GM06990 (cell line): ENCODE data around the gene CYCS.
A peak's percentile ranks its signal among the peaks of the same experiment; 100 is the strongest.

Source experiments
- DNase-seq: peaks from one replicate; pipeline ENCODE4 v3.0.0-alpha.2; 2011; ENCODE audit not compliant: insufficient read length; ENCODE audit errors: extremely low read depth
- H3K27me3 ChIP-seq: replicated peaks from 2 replicates; pipeline ENCODE4 v1.6.0; 2011; ENCODE audit warnings: low read length; ENCODE audit not compliant: control insufficient read depth, insufficient read depth
- H3K36me3 ChIP-seq: 2 replicates; pipeline ENCODE4 v1.5.1; 2011; ENCODE audit warnings: low read length; ENCODE audit not compliant: control insufficient read depth, insufficient read depth
- H3K4me3 ChIP-seq: replicated peaks from 2 replicates; pipeline ENCODE4 v1.5.1; 2011; ENCODE audit warnings: low read depth, mild to moderate bottlenecking, control low read depth, low read length
- CTCF ChIP-seq: IDR thresholded peaks from 2 replicates; pipeline ENCODE4 v1.5.1; 2011; ENCODE audit warnings: low read length, control low read depth, mild to moderate bottlenecking, inconsistent platforms; ENCODE audit not compliant: insufficient read depth, poor library complexity, severe bottlenecking

Gene CYCS

GRCh38 chr7:25125137-25125946 is at the start of gene CYCS:
CYCS (minus strand) TSS chr7:25125260; CDS start chr7:25124119, 1,141 bp downstream.
- TF ChIP-seq CTCF: no peak
- DNase-seq: peak; percentile 100
- peaks cover 8% of the 10 kb centered on the region for H3K36me3 ChIP-seq
- H3K4me3 ChIP-seq: peak within 1 kb of the TSS; percentile 97
- no peaks in the 10 kb centered on the region for H3K27me3 ChIP-seq

- DNase-seq: no peak
- Histone ChIP-seq H3K36me3 (no peaks in the 10 kb centered on the region), H3K27me3 (no peaks in the 10 kb centered on the region), H3K4me3 (no peak overlapping the region)
- no peak for TF ChIP-seq CTCF
These were observed 48.1 kb upstream of the CYCS start for GRCh38 chr7:25173184-25173583.

GRCh38 chr7:25171516-25171915 is 46.5 kb upstream of the CYCS start:
- TF ChIP-seq CTCF: no peak
- DNase-seq: no peak

GRCh38 chr7:25171071-25171470 is 46.0 kb upstream of the CYCS start:
- Histone ChIP-seq H3K27me3 (no peaks in the 10 kb centered on the region), H3K4me3 (no peak overlapping the region), H3K36me3 (no peaks in the 10 kb centered on the region)
- no peak for TF ChIP-seq CTCF
- no peak for DNase-seq

More at GRCh38 chr7:25171516-25171915, 46.5 kb upstream of the CYCS start:
- no peaks in the 10 kb centered on the region for H3K27me3 ChIP-seq
- no peak overlapping the region for H3K4me3 ChIP-seq
- H3K36me3 ChIP-seq: no peaks in the 10 kb centered on the region

- no peaks in the 10 kb centered on the region for H3K27me3 ChIP-seq
- no peak for TF ChIP-seq CTCF
- no peak for DNase-seq
- no peaks in the 10 kb centered on the region for H3K36me3 ChIP-seq
- no peak overlapping the region for H3K4me3 ChIP-seq
These were observed 44.6 kb upstream of the CYCS start for GRCh38 chr7:25169683-25170082.
